Progenitor cell of endocrine pancreas (in vitro differentiated cells): ENCODE data around the gene HS3ST4. TPM values are rescaled to one million over a fixed set of nuclear protein-coding genes. Genes with fewer than 3 reads are reported as not detected.
A peak's percentile ranks its signal among the peaks of the same experiment; 100 is the strongest.

Experiments used
- DNase-seq: peaks from one replicate; pipeline ENCODE4 v3.0.0; 2021; ENCODE audit warnings: low spot score; ENCODE audit not compliant: unreplicated experiment
- H3K27ac Mint-ChIP-seq: 2 replicates; pipeline ENCODE4 v1.8.0; 2021; ENCODE audit warnings: mild to moderate bottlenecking, moderate library complexity, mixed read lengths
- H3K27me3 Mint-ChIP-seq: 2 replicates; pipeline ENCODE4 v1.8.0; 2021; ENCODE audit warnings: mixed read lengths
- H3K36me3 Mint-ChIP-seq: 2 replicates; pipeline ENCODE4 v1.8.0; 2022; ENCODE audit warnings: mixed read lengths; ENCODE audit not compliant: insufficient read depth
- H3K4me1 Mint-ChIP-seq: 2 replicates; pipeline ENCODE4 v1.8.0; 2021; ENCODE audit warnings: low read depth, mixed read lengths
- H3K4me3 Mint-ChIP-seq: 2 replicates; pipeline ENCODE4 v1.8.0; 2021; ENCODE audit warnings: low read depth, mild to moderate bottlenecking, moderate library complexity, mixed read lengths
- H3K9me3 Mint-ChIP-seq: 2 replicates; pipeline ENCODE4 v1.8.0; 2021; ENCODE audit warnings: low read depth, mixed read lengths
- total RNA-seq: library from RNA; stranded (reverse); gene quantifications from 2 replicates; pipeline ENCODE4 v1.2.1, GENCODE V29; 2021
- TF ChIP-seq, protein P1 (sequence below): fragments of 200-600 bp; sonication (generic); IDR thresholded peaks from one replicate; pipeline ENCODE4 v1.5.0; 2021; ENCODE audit warnings: antibody characterized with exemption, mild to moderate bottlenecking; ENCODE audit not compliant: unreplicated experiment

HS3ST4 gene
- total RNA-seq, 1 donor from 2014 or later = 0.67 TPM

DNA sequence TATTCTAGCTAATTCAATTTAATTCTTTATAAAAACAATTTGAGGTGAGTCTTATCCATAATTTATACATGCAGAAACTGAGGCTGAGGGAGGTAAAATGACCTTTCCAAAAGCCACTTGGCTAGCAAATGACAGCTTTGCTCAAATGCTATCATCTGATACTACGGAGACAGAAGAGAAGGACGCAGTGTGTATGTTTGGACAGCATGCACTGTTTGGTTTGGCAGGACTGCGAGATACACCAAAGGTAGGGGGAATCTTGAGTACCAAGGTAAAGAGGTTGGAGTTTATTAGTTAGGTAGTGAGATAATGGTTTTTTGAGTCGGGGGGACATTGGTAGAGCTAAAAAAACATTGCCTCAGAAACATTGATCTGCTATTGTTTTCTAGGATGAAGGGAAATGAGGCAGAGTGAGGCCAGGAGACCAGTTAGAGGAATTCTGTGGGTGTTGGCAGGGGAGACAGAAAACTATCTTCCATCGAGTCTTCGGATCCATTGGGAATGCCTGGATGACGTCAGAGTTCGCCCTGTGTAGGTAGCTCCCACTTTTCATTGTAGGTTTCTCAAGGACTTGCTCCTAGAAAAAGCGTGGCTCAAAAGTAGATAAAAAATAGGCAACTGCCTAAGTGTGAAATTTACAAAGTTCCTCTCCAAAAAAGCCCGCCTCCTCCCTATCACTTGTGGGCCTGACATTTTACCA, 2.5 kb upstream of the HS3ST4 start:
- DNase-seq = no peak
- H3K27ac Mint-ChIP-seq = no peak overlapping the region
- no peak overlapping the region for H3K4me3 Mint-ChIP-seq
- TF ChIP-seq, protein P1, sequence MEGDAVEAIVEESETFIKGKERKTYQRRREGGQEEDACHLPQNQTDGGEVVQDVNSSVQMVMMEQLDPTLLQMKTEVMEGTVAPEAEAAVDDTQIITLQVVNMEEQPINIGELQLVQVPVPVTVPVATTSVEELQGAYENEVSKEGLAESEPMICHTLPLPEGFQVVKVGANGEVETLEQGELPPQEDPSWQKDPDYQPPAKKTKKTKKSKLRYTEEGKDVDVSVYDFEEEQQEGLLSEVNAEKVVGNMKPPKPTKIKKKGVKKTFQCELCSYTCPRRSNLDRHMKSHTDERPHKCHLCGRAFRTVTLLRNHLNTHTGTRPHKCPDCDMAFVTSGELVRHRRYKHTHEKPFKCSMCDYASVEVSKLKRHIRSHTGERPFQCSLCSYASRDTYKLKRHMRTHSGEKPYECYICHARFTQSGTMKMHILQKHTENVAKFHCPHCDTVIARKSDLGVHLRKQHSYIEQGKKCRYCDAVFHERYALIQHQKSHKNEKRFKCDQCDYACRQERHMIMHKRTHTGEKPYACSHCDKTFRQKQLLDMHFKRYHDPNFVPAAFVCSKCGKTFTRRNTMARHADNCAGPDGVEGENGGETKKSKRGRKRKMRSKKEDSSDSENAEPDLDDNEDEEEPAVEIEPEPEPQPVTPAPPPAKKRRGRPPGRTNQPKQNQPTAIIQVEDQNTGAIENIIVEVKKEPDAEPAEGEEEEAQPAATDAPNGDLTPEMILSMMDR = no peak
- peaks cover 12% of the 10 kb centered on the region for H3K4me1 Mint-ChIP-seq
- peaks cover 74% of the 10 kb centered on the region for H3K27me3 Mint-ChIP-seq
- H3K9me3 Mint-ChIP-seq = no peaks in the 10 kb centered on the region
- H3K36me3 Mint-ChIP-seq = no peaks in the 10 kb centered on the region

DNA sequence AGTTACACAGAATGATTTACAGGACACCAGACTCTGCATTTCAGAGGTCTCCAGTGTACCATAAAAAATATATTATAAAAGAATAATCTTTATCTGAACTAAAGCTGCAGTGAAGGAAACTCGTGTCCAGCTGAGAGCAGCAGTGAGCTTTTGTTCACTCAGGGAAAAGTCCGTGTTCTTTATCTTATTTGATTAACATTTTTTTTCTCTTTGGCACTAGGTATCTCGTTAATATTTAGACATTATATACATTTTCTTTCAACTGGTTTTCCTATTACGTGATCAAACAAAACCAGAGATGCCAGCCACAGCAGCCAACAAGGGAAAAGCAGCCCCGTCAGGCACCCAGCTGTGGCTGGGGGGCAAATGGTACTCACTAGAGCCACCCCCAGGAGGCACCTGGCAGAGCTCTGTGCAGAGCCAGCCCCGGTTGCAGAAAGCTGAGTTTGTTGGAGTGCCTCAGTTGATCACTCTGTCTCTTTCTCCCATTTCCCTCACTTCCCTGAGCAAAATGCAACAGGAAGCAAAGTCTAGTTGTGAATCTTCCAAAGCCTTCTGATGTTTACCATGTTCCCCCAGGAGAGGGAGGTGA, 1.1 kb upstream of the HS3ST4 start:
- Mint-ChIP-seq H3K27ac (no peak overlapping the region), H3K4me1 (peaks cover 12% of the 10 kb centered on the region), H3K4me3 (peak overlapping the region; percentile 79), H3K36me3 (no peaks in the 10 kb centered on the region), H3K9me3 (no peaks in the 10 kb centered on the region), H3K27me3 (peaks cover 82% of the 10 kb centered on the region)
- TF ChIP-seq, protein P1 = peak; percentile 19
- no peak for DNase-seq

DNA sequence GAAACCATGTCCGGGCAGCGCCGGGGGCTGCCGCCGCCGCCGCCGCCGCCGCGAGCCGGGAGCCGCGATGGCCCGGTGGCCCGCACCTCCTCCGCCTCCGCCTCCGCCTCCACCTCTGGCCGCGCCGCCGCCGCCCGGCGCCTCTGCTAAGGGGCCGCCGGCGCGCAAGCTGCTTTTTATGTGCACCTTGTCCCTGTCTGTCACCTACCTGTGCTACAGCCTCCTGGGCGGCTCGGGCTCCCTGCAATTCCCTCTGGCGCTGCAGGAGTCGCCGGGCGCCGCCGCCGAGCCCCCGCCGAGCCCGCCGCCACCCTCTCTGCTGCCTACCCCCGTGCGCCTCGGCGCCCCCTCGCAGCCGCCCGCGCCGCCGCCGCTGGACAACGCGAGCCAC, 587 bp downstream of the HS3ST4 start:
- Mint-ChIP-seq H3K4me3 (peak overlapping the region; percentile 65), H3K27ac (no peak overlapping the region), H3K4me1 (peaks cover 15% of the 10 kb centered on the region), H3K36me3 (no peaks in the 10 kb centered on the region), H3K27me3 (peaks cover 86% of the 10 kb centered on the region), H3K9me3 (no peaks in the 10 kb centered on the region)
- DNase-seq = peak; percentile 22
- TF ChIP-seq, protein P1 = no peak

DNA sequence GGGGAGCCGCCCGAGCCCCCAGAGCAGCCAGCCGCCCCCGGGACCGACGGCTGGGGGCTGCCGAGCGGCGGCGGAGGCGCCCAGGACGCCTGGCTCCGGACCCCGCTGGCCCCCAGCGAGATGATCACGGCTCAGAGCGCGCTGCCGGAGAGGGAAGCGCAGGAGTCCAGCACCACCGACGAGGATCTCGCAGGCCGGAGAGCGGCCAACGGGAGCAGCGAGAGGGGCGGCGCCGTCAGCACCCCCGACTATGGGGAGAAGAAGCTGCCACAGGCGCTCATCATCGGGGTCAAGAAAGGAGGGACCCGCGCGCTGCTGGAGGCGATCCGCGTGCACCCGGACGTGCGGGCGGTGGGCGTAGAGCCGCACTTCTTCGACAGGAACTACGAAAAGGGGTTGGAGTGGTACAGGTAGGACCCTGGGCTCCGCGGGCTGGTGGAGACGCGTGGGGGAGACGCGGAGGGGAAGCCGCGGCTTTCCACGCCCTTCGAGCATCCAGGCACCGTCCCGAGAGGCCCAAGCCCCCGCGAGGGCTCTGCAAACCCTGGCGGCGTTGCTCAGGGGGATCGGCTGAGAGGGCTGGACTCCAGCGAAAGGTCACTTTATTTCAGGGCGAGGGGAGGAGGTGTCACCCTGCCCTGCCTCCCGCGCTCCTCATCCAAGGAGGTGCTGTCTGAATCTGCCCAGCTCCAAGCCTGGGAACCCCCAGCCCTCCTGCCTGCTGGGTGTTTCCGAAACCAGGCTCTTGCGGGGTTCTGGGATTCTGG, 1.2 kb downstream of the HS3ST4 start:
- TF ChIP-seq, protein P1 = no peak
- Mint-ChIP-seq H3K9me3 (no peaks in the 10 kb centered on the region), H3K27ac (peak overlapping the region; percentile 33), H3K27me3 (peaks cover 86% of the 10 kb centered on the region), H3K36me3 (no peaks in the 10 kb centered on the region), H3K4me1 (peaks cover 15% of the 10 kb centered on the region), H3K4me3 (peak overlapping the region; percentile 68)
- DNase-seq = peak; percentile 20

DNA sequence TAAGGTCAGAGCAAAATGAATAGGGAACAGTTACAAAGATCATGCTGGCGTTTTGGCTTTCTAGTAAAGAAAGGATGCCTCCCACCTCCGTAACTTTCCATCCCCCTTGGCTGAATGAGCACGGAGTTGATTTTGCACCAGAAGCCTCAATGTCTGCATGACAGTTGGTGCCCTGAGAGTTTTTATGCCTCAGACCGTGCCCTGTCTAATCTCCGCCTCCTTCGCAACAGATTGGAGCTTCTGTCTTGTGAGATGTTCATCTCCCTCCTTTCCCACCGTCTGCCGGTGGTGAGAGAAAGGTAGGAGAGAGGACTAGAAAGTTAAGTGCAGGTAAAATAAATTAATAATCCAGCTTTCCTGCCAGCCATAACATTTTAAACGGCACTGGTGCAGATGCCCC, 1.9 kb downstream of the HS3ST4 start:
- DNase-seq = no peak
- no peaks in the 10 kb centered on the region for H3K36me3 Mint-ChIP-seq
- TF ChIP-seq, protein P1 = no peak
- H3K4me1 Mint-ChIP-seq = peaks cover 15% of the 10 kb centered on the region
- peaks cover 86% of the 10 kb centered on the region for H3K27me3 Mint-ChIP-seq
- H3K4me3 Mint-ChIP-seq = peak overlapping the region; percentile 68
- H3K27ac Mint-ChIP-seq = no peak overlapping the region
- H3K9me3 Mint-ChIP-seq = no peaks in the 10 kb centered on the region
